Duodenal mucosa (tissue), 2 donors: ENCODE results near the gene CD109.
"Not testable (repeated sequence)": the region's sequence is repeated elsewhere in the genome, so short reads cannot be mapped to it uniquely, and the experiment has no call there.

Source experiments
- H3K27ac ChIP-seq: one replicate; pipeline ENCODE4 v1.7.0; 2013; ENCODE audit warnings: low read depth, low read length
- H3K27me3 ChIP-seq, 2 donors: one replicate each; pipeline ENCODE4 v1.7.0; 2013; ENCODE audit warnings: low read length in 2 of 2, control low read depth in 1 of 2; ENCODE audit not compliant: insufficient read depth in 2 of 2, control insufficient read depth in 1 of 2
- H3K36me3 ChIP-seq, 2 donors: one replicate each; pipeline ENCODE4 v1.7.0; 2013; ENCODE audit warnings: low read length in 2 of 2, control low read depth in 1 of 2; ENCODE audit not compliant: insufficient read depth in 2 of 2, control insufficient read depth in 1 of 2
- H3K4me1 ChIP-seq, 2 donors: one replicate each; pipeline ENCODE4 v1.7.0; 2013; ENCODE audit warnings: low read length in 2 of 2, control low read depth in 1 of 2; ENCODE audit not compliant: insufficient read depth in 2 of 2, control insufficient read depth in 1 of 2
- H3K4me3 ChIP-seq, 2 donors: one replicate each; pipeline ENCODE4 v1.7.0; 2013; ENCODE audit warnings: low read length in 2 of 2, low read depth in 1 of 2
- H3K9ac ChIP-seq, 2 donors: one replicate each; pipeline ENCODE4 v1.7.0; 2013; ENCODE audit warnings: low read length in 2 of 2, low read depth in 1 of 2
- H3K9me3 ChIP-seq, 2 donors: one replicate each; pipeline ENCODE4 v1.7.0; 2013; ENCODE audit warnings: low read length in 2 of 2, control low read depth in 1 of 2; ENCODE audit not compliant: control insufficient read depth in 1 of 2

The CD109 gene

GRCh38 chr6:73725192-73725591, 29.2 kb downstream of the CD109 start:
- H3K9ac ChIP-seq, H3K27ac ChIP-seq, H3K9me3 ChIP-seq, H3K36me3 ChIP-seq, H3K27me3 ChIP-seq, H3K4me3 ChIP-seq, H3K4me1 ChIP-seq: not testable (repeated sequence)

GRCh38 chr6:73727114-73727513, 31.1 kb downstream of the CD109 start:
- H3K9me3 ChIP-seq = no peaks in the 10 kb centered on the region
- no peaks in the 10 kb centered on the region for H3K27me3 ChIP-seq
- no peak overlapping the region for H3K4me3 ChIP-seq
- H3K36me3 ChIP-seq = no peaks in the 10 kb centered on the region
- no peak overlapping the region for H3K27ac ChIP-seq
- H3K4me1 ChIP-seq = no peaks in the 10 kb centered on the region
- no peak overlapping the region for H3K9ac ChIP-seq

- Histone ChIP-seq H3K4me1 (no peaks in the 10 kb centered on the region), H3K9me3 (no peaks in the 10 kb centered on the region), H3K4me3 (no peak overlapping the region), H3K36me3 (no peaks in the 10 kb centered on the region), H3K9ac (no peak overlapping the region), H3K27me3 (no peaks in the 10 kb centered on the region), H3K27ac (no peak overlapping the region)
Measured at GRCh38 chr6:73728548-73729205, 32.7 kb downstream of the CD109 start.

GRCh38 chr6:73731285-73731684, 35.3 kb downstream of the CD109 start:
- no peaks in the 10 kb centered on the region for H3K27me3 ChIP-seq
- no peaks in the 10 kb centered on the region for H3K4me1 ChIP-seq
- H3K36me3 ChIP-seq = no peaks in the 10 kb centered on the region
- no peaks in the 10 kb centered on the region for H3K9me3 ChIP-seq
- no peak overlapping the region for H3K9ac ChIP-seq
- no peak overlapping the region for H3K4me3 ChIP-seq
- no peak overlapping the region for H3K27ac ChIP-seq

- Histone ChIP-seq H3K27ac (no peak overlapping the region), H3K9ac (no peak overlapping the region), H3K36me3 (no peaks in the 10 kb centered on the region), H3K4me3 (no peak overlapping the region), H3K4me1 (no peaks in the 10 kb centered on the region), H3K27me3 (no peaks in the 10 kb centered on the region), H3K9me3 (no peaks in the 10 kb centered on the region)
Measured at GRCh38 chr6:73732845-73733675, 37.1 kb downstream of the CD109 start.

GRCh38 chr6:73733791-73734190, 37.8 kb downstream of the CD109 start:
- no peaks in the 10 kb centered on the region for H3K4me1 ChIP-seq
- H3K36me3 ChIP-seq = no peaks in the 10 kb centered on the region
- no peak overlapping the region for H3K27ac ChIP-seq
- no peak overlapping the region for H3K4me3 ChIP-seq
- H3K27me3 ChIP-seq = no peaks in the 10 kb centered on the region
- H3K9ac ChIP-seq = no peak overlapping the region
- no peaks in the 10 kb centered on the region for H3K9me3 ChIP-seq

- no peaks in the 10 kb centered on the region for H3K4me1 ChIP-seq
- H3K27me3 ChIP-seq = no peaks in the 10 kb centered on the region
- no peaks in the 10 kb centered on the region for H3K36me3 ChIP-seq
- H3K9me3 ChIP-seq = no peaks in the 10 kb centered on the region
- no peak overlapping the region for H3K9ac ChIP-seq
- H3K4me3 ChIP-seq = no peak overlapping the region
- H3K27ac ChIP-seq = no peak overlapping the region
Measured at GRCh38 chr6:73734832-73735453, 38.9 kb downstream of the CD109 start.

- H3K4me1 ChIP-seq = no peaks in the 10 kb centered on the region
- H3K27ac ChIP-seq = no peak overlapping the region
Measured at GRCh38 chr6:73738367-73739028, 42.5 kb downstream of the CD109 start.

GRCh38 chr6:73739096-73739495, 43.1 kb downstream of the CD109 start:
- Histone ChIP-seq H3K36me3 (no peaks in the 10 kb centered on the region), H3K27me3 (no peaks in the 10 kb centered on the region), H3K4me1 (no peaks in the 10 kb centered on the region), H3K9me3 (no peaks in the 10 kb centered on the region), H3K4me3 (no peak overlapping the region), H3K9ac (no peak overlapping the region), H3K27ac (no peak overlapping the region)

More at GRCh38 chr6:73738367-73739028, 42.5 kb downstream of the CD109 start:
- no peaks in the 10 kb centered on the region for H3K9me3 ChIP-seq
- H3K36me3 ChIP-seq = no peaks in the 10 kb centered on the region
- no peak overlapping the region for H3K4me3 ChIP-seq
- no peak overlapping the region for H3K9ac ChIP-seq
- no peaks in the 10 kb centered on the region for H3K27me3 ChIP-seq

- Histone ChIP-seq H3K4me1 (no peaks in the 10 kb centered on the region), H3K27ac (no peak overlapping the region), H3K9me3 (no peaks in the 10 kb centered on the region), H3K36me3 (no peaks in the 10 kb centered on the region), H3K9ac (no peak overlapping the region), H3K4me3 (no peak overlapping the region), H3K27me3 (no peaks in the 10 kb centered on the region)
Measured at GRCh38 chr6:73742433-73742832, 46.4 kb downstream of the CD109 start.
